ENCODE measurements around the gene FAM174C.

FAM174C gene

GRCh38 chr19:1275260-1275975, at the start of gene FAM174C:
Gene FAM174C (plus strand): TSS chr19:1275530. CDS start chr19:1275550, 20 bp downstream.
- FAIRE-seq, result no peak

GRCh38 chr19:1226227-1226518, 49.2 kb upstream of the FAM174C start:
- no peak for FAIRE-seq

- FAIRE-seq, result no peak
These were observed 48.6 kb upstream of the FAM174C start for GRCh38 chr19:1226522-1227303.

GRCh38 chr19:1227304-1228054, 47.9 kb upstream of the FAM174C start:
- no peak for FAIRE-seq

GRCh38 chr19:1228161-1228957, 47.0 kb upstream of the FAM174C start:
- FAIRE-seq, result no peak

- no peak for FAIRE-seq
These were observed 46.0 kb upstream of the FAM174C start for GRCh38 chr19:1229056-1229923.

- FAIRE-seq, result no peak
These were observed 45.2 kb upstream of the FAM174C start for GRCh38 chr19:1229924-1230782.

GRCh38 chr19:1230783-1231489, 44.4 kb upstream of the FAM174C start:
- FAIRE-seq, result no peak

- no peak for FAIRE-seq
These were observed 43.3 kb upstream of the FAM174C start for GRCh38 chr19:1231729-1232637.

GRCh38 chr19:1232652-1233072, 42.7 kb upstream of the FAM174C start:
- FAIRE-seq, result no peak

- FAIRE-seq, result no peak
These were observed 42.1 kb upstream of the FAM174C start for GRCh38 chr19:1233115-1233667.

GRCh38 chr19:1234051-1234954, 41.0 kb upstream of the FAM174C start:
- no peak for FAIRE-seq

GRCh38 chr19:1234955-1235380, 40.4 kb upstream of the FAM174C start:
- no peak for FAIRE-seq

GRCh38 chr19:1235625-1236538, 39.4 kb upstream of the FAM174C start:
- no peak for FAIRE-seq

- no peak for FAIRE-seq
These were observed 38.8 kb upstream of the FAM174C start for GRCh38 chr19:1236576-1236975.

GRCh38 chr19:1237027-1237659, 38.2 kb upstream of the FAM174C start:
- no peak for FAIRE-seq

Measured in islet of Langerhans (tissue), 1 donor.